SU-DHL-6 (cell line): Measurements from ENCODE around the gene ATG2A.

ENCODE experiments used
- H2AFZ ChIP-seq: fragments of 200-600 bp; sonication (generic); 2 replicates; pipeline ENCODE4 v1.6.1; 2014; ENCODE audit warnings: low read depth, mild to moderate bottlenecking, moderate library complexity, mixed read lengths, antibody characterized with exemption, low read length; ENCODE audit not compliant: severe bottlenecking
- H3F3A ChIP-seq: fragments of 200-600 bp; shearing (Covaris generic); 2 replicates; pipeline ENCODE4 v1.6.0; 2016; ENCODE audit warnings: antibody characterized with exemption, mild to moderate bottlenecking; ENCODE audit not compliant: insufficient read depth
- H3K27ac ChIP-seq: fragments of 200-600 bp; sonication (generic); 2 replicates; pipeline ENCODE4 v1.5.1; 2016; ENCODE audit warnings: low read depth, mild to moderate bottlenecking, low read length, moderate library complexity, mixed read lengths
- H3K27me3 ChIP-seq: fragments of 200-600 bp; sonication (generic), shearing (Covaris generic); 2 replicates; pipeline ENCODE4 v1.6.0; 2014; ENCODE audit warnings: mild to moderate bottlenecking, low read length
- H3K36me3 ChIP-seq: fragments of 200-600 bp; sonication (generic); 2 replicates; pipeline ENCODE4 v1.6.1; 2014; ENCODE audit warnings: mild to moderate bottlenecking, low read length, mixed read lengths
- H3K4me2 ChIP-seq: fragments of 300-600, 200-600 bp; shearing (Covaris generic), sonication (generic); 2 replicates; pipeline ENCODE4 v1.6.0; 2014; ENCODE audit warnings: low read length, low read depth, mild to moderate bottlenecking; ENCODE audit not compliant: poor library complexity, severe bottlenecking
- H3K4me3 ChIP-seq: fragments of 200-600 bp; sonication (generic); 2 replicates; pipeline ENCODE4 v1.5.1; 2014; ENCODE audit warnings: antibody characterized with exemption, low read length, mild to moderate bottlenecking, mixed read lengths; ENCODE audit not compliant: insufficient read depth, poor library complexity, severe bottlenecking
- H3K79me2 ChIP-seq: fragments of 200-600 bp; sonication (generic); 2 replicates; pipeline ENCODE4 v1.6.1; 2014; ENCODE audit warnings: mild to moderate bottlenecking, low read length, moderate library complexity; ENCODE audit not compliant: insufficient read depth
- H3K9ac ChIP-seq: fragments of 200-600 bp; sonication (generic); 2 replicates; pipeline ENCODE4 v1.7.0; 2014; ENCODE audit warnings: mild to moderate bottlenecking, low read length
- H3K9me2 ChIP-seq: fragments of 200-600 bp; sonication (generic); replicated peaks from 2 replicates; pipeline ENCODE4 v1.6.1; 2014; ENCODE audit warnings: low read length; ENCODE audit not compliant: insufficient read depth
- H3K9me3 ChIP-seq: fragments of 200-600 bp; sonication (generic); 2 replicates; pipeline ENCODE4 v1.6.1; 2014; ENCODE audit warnings: low read length, mixed read lengths; ENCODE audit not compliant: insufficient read depth
- H4K20me1 ChIP-seq: fragments of 200-600 bp; sonication (generic); 2 replicates; pipeline ENCODE4 v1.6.1; 2014; ENCODE audit warnings: low read depth, mild to moderate bottlenecking, antibody characterized with exemption, low read length, moderate library complexity, mixed read lengths
- EZH2phosphoT487 ChIP-seq: fragments of 200-600 bp; sonication (generic), shearing (Covaris generic); conservative IDR thresholded peaks from 2 replicates; pipeline ENCODE4 v1.6.1; 2018; ENCODE audit warnings: mild to moderate bottlenecking, antibody characterized with exemption, low read length, moderate library complexity, mixed read lengths
- TF ChIP-seq, protein P1 (sequence below): fragments of 200-600 bp; sonication (generic); IDR thresholded peaks from one replicate; pipeline ENCODE4 v1.5.1; 2017; ENCODE audit warnings: antibody characterized with exemption, mild to moderate bottlenecking, low read length, moderate library complexity; ENCODE audit not compliant: insufficient read depth, poor library complexity, severe bottlenecking

The ATG2A gene

DNA sequence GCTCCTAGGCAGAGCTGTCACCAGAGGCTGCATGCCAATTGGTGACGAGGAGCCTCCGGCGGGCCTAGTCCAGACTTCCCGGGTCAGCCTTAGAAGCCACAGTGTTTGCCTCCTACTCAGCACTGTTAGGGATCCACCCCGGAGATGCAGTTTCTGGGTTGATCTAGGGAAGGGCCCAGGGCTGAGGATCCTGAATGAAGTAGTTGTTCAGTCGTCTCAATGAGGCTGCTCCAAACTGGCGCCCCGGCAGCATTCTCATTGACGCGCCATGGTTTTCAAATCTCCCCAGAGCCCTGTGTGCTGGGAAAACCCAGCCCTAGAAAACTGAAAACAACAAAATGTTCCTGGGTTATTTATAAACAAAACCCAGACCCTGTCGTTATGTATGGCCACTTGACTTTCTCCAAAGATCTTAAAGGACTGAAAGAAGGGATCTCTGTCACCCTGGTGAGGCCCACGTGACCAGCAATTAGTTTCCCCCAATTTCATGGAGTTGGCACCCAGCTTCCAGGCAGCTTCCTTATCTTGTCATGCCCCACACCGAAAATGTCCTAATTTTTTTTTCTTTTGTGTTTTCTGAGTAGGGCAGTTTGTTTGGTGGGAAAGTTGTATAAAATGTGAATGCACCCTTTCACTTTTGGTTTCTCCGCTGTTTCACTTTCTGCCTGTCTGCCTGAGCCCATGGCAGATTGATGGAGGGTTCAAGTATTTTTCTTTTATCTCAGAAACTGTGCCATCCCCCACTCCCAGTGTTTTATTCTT, 36.6 kb downstream of the ATG2A start:
- Histone ChIP-seq H4K20me1 (no peaks in the 10 kb centered on the region; the same call in 1 of the 2 replicates), H3K27me3 (no peaks in the 10 kb centered on the region), H3K79me2 (peaks cover 30% of the 10 kb centered on the region), H3F3A (peaks cover 32% of the 10 kb centered on the region), H3K9ac (no peak overlapping the region), H3K9me3 (no peaks in the 10 kb centered on the region), H3K4me3 (no peak overlapping the region), H3K9me2 (no peaks in the 10 kb centered on the region), H3K27ac (peak overlapping the region; percentile 20; the same call in 1 of the 2 replicates), H3K4me2 (peak overlapping the region; percentile 76), H2AFZ (no peak overlapping the region), H3K36me3 (no peaks in the 10 kb centered on the region)
- no peak for TF ChIP-seq EZH2phosphoT487
- TF ChIP-seq, protein P1, sequence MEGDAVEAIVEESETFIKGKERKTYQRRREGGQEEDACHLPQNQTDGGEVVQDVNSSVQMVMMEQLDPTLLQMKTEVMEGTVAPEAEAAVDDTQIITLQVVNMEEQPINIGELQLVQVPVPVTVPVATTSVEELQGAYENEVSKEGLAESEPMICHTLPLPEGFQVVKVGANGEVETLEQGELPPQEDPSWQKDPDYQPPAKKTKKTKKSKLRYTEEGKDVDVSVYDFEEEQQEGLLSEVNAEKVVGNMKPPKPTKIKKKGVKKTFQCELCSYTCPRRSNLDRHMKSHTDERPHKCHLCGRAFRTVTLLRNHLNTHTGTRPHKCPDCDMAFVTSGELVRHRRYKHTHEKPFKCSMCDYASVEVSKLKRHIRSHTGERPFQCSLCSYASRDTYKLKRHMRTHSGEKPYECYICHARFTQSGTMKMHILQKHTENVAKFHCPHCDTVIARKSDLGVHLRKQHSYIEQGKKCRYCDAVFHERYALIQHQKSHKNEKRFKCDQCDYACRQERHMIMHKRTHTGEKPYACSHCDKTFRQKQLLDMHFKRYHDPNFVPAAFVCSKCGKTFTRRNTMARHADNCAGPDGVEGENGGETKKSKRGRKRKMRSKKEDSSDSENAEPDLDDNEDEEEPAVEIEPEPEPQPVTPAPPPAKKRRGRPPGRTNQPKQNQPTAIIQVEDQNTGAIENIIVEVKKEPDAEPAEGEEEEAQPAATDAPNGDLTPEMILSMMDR: no peak

DNA sequence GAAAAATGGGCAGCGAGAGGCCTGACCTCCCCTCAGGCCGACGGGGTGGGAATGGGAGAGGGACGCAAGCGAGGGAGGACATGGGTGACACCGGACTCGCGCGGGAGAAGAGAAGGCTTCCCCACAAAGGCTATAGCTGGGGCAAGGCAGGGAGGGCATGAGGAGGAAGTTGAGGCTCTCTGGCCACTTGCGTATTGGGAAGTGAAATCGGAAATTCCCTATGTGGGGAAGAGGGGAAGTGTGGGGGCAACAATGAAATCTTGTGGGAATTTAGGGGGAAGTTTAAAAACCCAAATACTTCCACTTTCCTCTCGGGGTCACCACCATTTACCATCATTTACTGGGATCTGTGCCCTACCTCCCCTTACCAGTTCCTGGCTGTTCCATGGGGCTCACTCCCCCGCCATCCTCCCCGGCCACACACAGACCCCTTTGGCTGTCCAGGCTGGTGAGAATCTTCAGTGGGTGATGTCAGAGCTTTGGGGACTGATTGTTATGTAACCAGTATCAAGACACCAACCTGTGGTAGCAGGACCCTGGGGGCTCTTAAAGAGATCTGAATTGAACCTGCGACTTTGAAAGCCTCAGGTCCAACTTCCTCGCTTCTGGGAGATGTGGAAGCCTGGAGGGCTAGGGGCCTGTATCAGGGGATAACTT, 37.6 kb downstream of the ATG2A start:
- H2AFZ ChIP-seq: no peak overlapping the region
- no peaks in the 10 kb centered on the region for H3K27me3 ChIP-seq
- no peaks in the 10 kb centered on the region for H3K9me3 ChIP-seq
- peak overlapping the region; percentile 80 for H3K4me3 ChIP-seq
- peaks cover 40% of the 10 kb centered on the region for H3K79me2 ChIP-seq
- H3K36me3 ChIP-seq: no peaks in the 10 kb centered on the region
- TF ChIP-seq EZH2phosphoT487: no peak
- TF ChIP-seq, protein P1: no peak
- peak overlapping the region; percentile 76 for H3K4me2 ChIP-seq
- H4K20me1 ChIP-seq: no peaks in the 10 kb centered on the region; the same call in 1 of the 2 replicates
- H3K9ac ChIP-seq: peak overlapping the region; percentile 84
- peaks cover 32% of the 10 kb centered on the region for H3F3A ChIP-seq
- peak overlapping the region; percentile 66 for H3K27ac ChIP-seq
- H3K9me2 ChIP-seq: no peaks in the 10 kb centered on the region

DNA sequence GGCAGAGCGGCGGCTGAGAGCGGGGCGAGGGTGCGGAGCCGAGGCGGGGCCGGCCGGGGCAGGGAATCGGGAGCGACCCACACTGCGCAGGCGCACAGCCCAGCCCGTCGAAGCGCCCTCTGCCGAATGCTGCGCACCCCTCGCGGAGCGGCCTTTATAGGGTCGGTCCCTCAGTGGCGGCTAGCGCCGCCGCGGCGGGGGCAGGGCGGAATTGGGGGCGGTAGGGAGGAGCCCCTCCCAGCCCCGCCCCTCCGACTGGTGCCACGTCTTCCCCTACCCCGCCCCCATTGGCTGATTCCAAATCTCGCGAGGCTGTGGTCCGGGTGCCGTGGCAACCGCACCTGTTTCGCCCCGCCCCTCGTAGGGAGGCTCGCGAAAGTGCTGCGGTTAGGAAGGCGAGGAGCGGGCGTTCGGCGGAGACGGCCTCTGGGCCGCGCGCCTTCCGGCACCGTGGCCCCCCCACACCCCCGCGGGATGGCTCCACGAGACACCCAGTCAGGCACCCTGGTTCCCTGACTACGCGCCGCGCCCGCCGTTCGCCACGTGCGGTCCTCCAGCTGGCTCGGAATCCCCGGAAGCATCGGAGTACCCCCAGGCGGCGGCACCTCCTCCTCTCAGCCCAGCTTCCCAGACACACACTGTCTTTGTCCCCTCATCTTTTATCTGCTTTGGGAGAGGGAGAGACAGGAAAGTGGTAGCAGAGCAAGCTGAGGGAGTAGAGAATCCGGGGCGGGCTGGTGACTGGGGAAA, 38.3 kb downstream of the ATG2A start, which contains the start of gene EHD1:
Gene EHD1, minus strand, starts transcription at position 128 of the 750 bp plus-strand sequence. CDS start 157 bp downstream, outside the sequence.
- Histone ChIP-seq H3K79me2 (peaks cover 44% of the 10 kb centered on the region), H3K36me3 (no peaks in the 10 kb centered on the region)

More for the DNA sequence above, 38.3 kb downstream of the ATG2A start, which contains the start of gene EHD1:
- Histone ChIP-seq H3K9ac (peak within 1 kb of the TSS; percentile 91), H3K4me3 (peak within 1 kb of the TSS; percentile 90), H3K9me2 (no peaks in the 10 kb centered on the region), H4K20me1 (no peaks in the 10 kb centered on the region; the same call in 1 of the 2 replicates), H3K27me3 (no peaks in the 10 kb centered on the region), H3F3A (peaks cover 32% of the 10 kb centered on the region), H3K27ac (peak within 1 kb of the TSS; percentile 82), H3K4me2 (peak within 1 kb of the TSS; percentile 77), H2AFZ (no peak within 1 kb of the TSS), H3K9me3 (no peaks in the 10 kb centered on the region)
- TF ChIP-seq, protein P1: peak; percentile 21
- no peak for TF ChIP-seq EZH2phosphoT487
